CD14-positive monocyte (primary cell): ENCODE measurements around the gene ZBTB22. TPM values are rescaled to one million over a fixed set of nuclear protein-coding genes. Genes with fewer than 3 reads are reported as not detected.
A peak's percentile ranks its signal among the peaks of the same experiment; 100 is the strongest.

ENCODE experiments used
- DNase-seq, 3 donors: peaks; one replicate each; pipeline ENCODE4 v3.0.0-alpha.2; 2011 to 2022
- H2AFZ ChIP-seq: 2 replicates; pipeline ENCODE4 v1.6.0; 2012; ENCODE audit warnings: mild to moderate bottlenecking, low read depth, low read length, inconsistent platforms; ENCODE audit not compliant: insufficient read depth, poor library complexity, severe bottlenecking
- H3K27ac ChIP-seq, 2 donors: 1 replicate in 1 of 2; 2 replicates in 1 of 2; pipeline ENCODE4 v1.5.1; 2012 to 2013; ENCODE audit warnings: low read length in 2 of 2, control low read depth in 1 of 2, inconsistent platforms in 1 of 2, low read depth in 1 of 2, mild to moderate bottlenecking in 1 of 2
- H3K27me3 ChIP-seq, 2 donors: one replicate each; pipeline versions ENCODE4 v1.6.0 to v1.6.1; 2011 to 2013; ENCODE audit warnings: low read length in 2 of 2; ENCODE audit not compliant: control insufficient read depth in 2 of 2, insufficient read depth in 2 of 2
- H3K36me3 ChIP-seq, 2 donors: replicated peaks in 1 of 2; 1 replicate in 1 of 2; 2 replicates in 1 of 2; pipeline versions ENCODE4 v1.5.1 to v1.6.1; 2012 to 2013; ENCODE audit warnings: low read length in 2 of 2, control low read depth in 1 of 2, inconsistent platforms in 1 of 2, mild to moderate bottlenecking in 1 of 2; ENCODE audit not compliant: insufficient read depth in 2 of 2, control insufficient read depth in 1 of 2
- H3K4me1 ChIP-seq, 2 donors: 1 replicate in 1 of 2; 2 replicates in 1 of 2; pipeline versions ENCODE4 v1.5.1 to v1.6.1; 2012 to 2013; ENCODE audit warnings: low read length in 2 of 2, control low read depth in 1 of 2, inconsistent platforms in 1 of 2, mild to moderate bottlenecking in 1 of 2, moderate library complexity in 1 of 2; ENCODE audit not compliant: insufficient read depth in 2 of 2, control insufficient read depth in 1 of 2
- H3K4me2 ChIP-seq: replicated peaks from 2 replicates; pipeline ENCODE3; 2012; ENCODE audit warnings: low read length, moderate library complexity, mild to moderate bottlenecking; ENCODE audit not compliant: poor library complexity, severe bottlenecking; ENCODE audit errors: extremely low read depth
- H3K4me3 ChIP-seq, 3 experiments: fragments of 200-600 bp in 1 of 3; sonication (generic) in 1 of 3; replicated peaks in 1 of 3; 1 replicate in 2 of 3; 2 replicates in 1 of 3; pipeline ENCODE4 v1.5.1; 2011 to 2013; ENCODE audit warnings: low read length in 3 of 3, mild to moderate bottlenecking in 3 of 3, control low read depth in 2 of 3, low read depth in 2 of 3, inconsistent platforms in 1 of 3, moderate library complexity in 1 of 3
- H3K79me2 ChIP-seq: 2 replicates; pipeline ENCODE4 v1.6.0; 2012; ENCODE audit warnings: mild to moderate bottlenecking, control low read depth, inconsistent platforms, low read length, moderate library complexity; ENCODE audit not compliant: insufficient read depth
- H3K9ac ChIP-seq: 2 replicates; pipeline ENCODE4 v1.6.0; 2017; ENCODE audit warnings: low read length, mild to moderate bottlenecking; ENCODE audit not compliant: insufficient read depth, poor library complexity, severe bottlenecking
- H3K9me3 ChIP-seq, 2 donors: replicated peaks in 1 of 2; 1 replicate in 1 of 2; 2 replicates in 1 of 2; pipeline versions ENCODE4 v1.5.1 to v1.6.1; 2012 to 2013; ENCODE audit warnings: low read length in 2 of 2, control low read depth in 1 of 2; ENCODE audit not compliant: control insufficient read depth in 1 of 2, insufficient read depth in 1 of 2
- H4K20me1 ChIP-seq: 2 replicates; pipeline ENCODE4 v1.6.0; 2012; ENCODE audit warnings: mild to moderate bottlenecking, low read length, control low read depth, moderate library complexity; ENCODE audit not compliant: insufficient read depth
- H3K27ac Mint-ChIP-seq, 7 donors: one replicate each; pipeline ENCODE4 v1.8.0; 2020; ENCODE audit warnings: mild to moderate bottlenecking in 7 of 7, mixed read lengths in 7 of 7, moderate library complexity in 6 of 7, inconsistent platforms in 2 of 7
- H3K27me3 Mint-ChIP-seq, 3 donors: one replicate each; pipeline ENCODE4 v1.8.0; 2021 to 2022; ENCODE audit warnings: low read depth in 3 of 3, mild to moderate bottlenecking in 3 of 3, mixed read lengths in 3 of 3, moderate library complexity in 3 of 3, inconsistent platforms in 1 of 3
- H3K36me3 Mint-ChIP-seq, 2 donors: one replicate each; pipeline ENCODE4 v1.8.0; 2020; ENCODE audit warnings: mixed read lengths in 2 of 2, inconsistent platforms in 1 of 2, mild to moderate bottlenecking in 1 of 2
- H3K4me1 Mint-ChIP-seq: one replicate; pipeline ENCODE4 v1.8.0; 2020; ENCODE audit warnings: mild to moderate bottlenecking, mixed read lengths
- H3K4me3 Mint-ChIP-seq, 2 donors: one replicate each; pipeline ENCODE4 v1.8.0; 2020; ENCODE audit warnings: mild to moderate bottlenecking in 2 of 2, mixed read lengths in 2 of 2, moderate library complexity in 1 of 2
- H3K9me3 Mint-ChIP-seq, 7 donors: one replicate each; pipeline ENCODE4 v1.8.0; 2020 to 2022; ENCODE audit warnings: mixed read lengths in 7 of 7, mild to moderate bottlenecking in 6 of 7, moderate library complexity in 6 of 7, inconsistent platforms in 2 of 7
- WGBS: methylation state at CpG from one replicate; pipeline ENCODE4 v1.1.5; 2013; ENCODE audit warnings: missing lambda C conversion rate; ENCODE audit not compliant: insufficient coverage; 5-methylcytosine and 5-hydroxymethylcytosine counted together
- intact Hi-C, 2 donors: fragments of 100-400 bp; cut with micrococcal nuclease; formaldehyde crosslinking; loops; one replicate each; pipeline versions ENCODE4 v1.15.0 to v1.15.1; 2023
- polyA plus RNA-seq, 3 donors: library from polyadenylated mRNA; depleted of rRNA in 1 of 3; unstranded in 2 of 3; stranded (reverse) in 1 of 3; fragments of 300-500 nt in 2 of 3; fragments of >200 nt in 1 of 3; fragmentation: Illumina TruSeq in 2 of 3; gene quantifications; 1 replicate in 2 of 3; 2 replicates in 1 of 3; pipeline ENCODE4 v1.2.3, GENCODE V29; 2012 to 2021
- TF ChIP-seq, protein P1 (sequence below): fragments of 200-600 bp; IDR thresholded peaks from one replicate; pipeline ENCODE4 v1.8.0; 2022; ENCODE audit warnings: antibody characterized with exemption, mild to moderate bottlenecking

The ZBTB22 gene
- polyA plus RNA-seq, 3 donors: 12.2 to 16.5 (median 16.1) TPM

DNA sequence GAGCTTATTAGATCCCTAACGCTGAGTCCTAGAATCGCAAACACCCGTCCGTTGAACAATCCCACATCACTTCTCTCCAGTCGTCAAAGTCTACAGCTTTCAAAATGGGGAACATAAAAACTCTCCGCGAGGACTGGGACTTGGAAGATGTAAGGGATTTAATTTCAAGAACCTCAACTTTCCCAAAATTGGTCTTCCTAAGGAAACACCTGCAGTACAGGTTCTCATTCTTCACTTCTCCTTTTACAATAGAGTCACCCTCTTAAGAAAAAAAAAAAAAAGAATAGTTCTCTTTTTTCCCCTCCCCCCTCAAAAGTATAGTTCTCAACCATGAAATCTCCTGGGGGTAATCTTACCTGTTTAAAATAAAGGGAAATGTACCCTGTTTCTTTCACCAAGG, 6.6 kb upstream of the ZBTB22 start:
- peaks cover 21 to 23% of the 10 kb centered on the region in 2 donors for H3K36me3 Mint-ChIP-seq
- WGBS: no CpG with 5 or more reads among the region's 7 CpGs
- peak overlapping the region in 6 of 7 donors; percentile 94 to 99 (median 96) for H3K27ac Mint-ChIP-seq
- Histone ChIP-seq H3K4me2 (peak overlapping the region; percentile 100), H3K9ac (peak overlapping the region; percentile 82), H3K79me2 (peaks cover 37% of the 10 kb centered on the region), H4K20me1 (peaks cover 26% of the 10 kb centered on the region), H3K4me1 (peaks cover 36 to 46% of the 10 kb centered on the region in 2 donors), H2AFZ (peak overlapping the region; percentile 84), H3K27me3 (no peaks in the 10 kb centered on the region), H3K27ac (peak overlapping the region; percentile 84 to 97), H3K9me3 (no peaks in the 10 kb centered on the region), H3K36me3 (peaks cover 22 to 24% of the 10 kb centered on the region in 2 donors), H3K4me3 (peak overlapping the region; percentile 78 to 95 (median 86))
- H3K9me3 Mint-ChIP-seq: no peaks in the 10 kb centered on the region
- peak in 2 of 3 donors; percentile 20 to 31 for DNase-seq
- intact Hi-C loops: no loop called here
- TF ChIP-seq, protein P1, sequence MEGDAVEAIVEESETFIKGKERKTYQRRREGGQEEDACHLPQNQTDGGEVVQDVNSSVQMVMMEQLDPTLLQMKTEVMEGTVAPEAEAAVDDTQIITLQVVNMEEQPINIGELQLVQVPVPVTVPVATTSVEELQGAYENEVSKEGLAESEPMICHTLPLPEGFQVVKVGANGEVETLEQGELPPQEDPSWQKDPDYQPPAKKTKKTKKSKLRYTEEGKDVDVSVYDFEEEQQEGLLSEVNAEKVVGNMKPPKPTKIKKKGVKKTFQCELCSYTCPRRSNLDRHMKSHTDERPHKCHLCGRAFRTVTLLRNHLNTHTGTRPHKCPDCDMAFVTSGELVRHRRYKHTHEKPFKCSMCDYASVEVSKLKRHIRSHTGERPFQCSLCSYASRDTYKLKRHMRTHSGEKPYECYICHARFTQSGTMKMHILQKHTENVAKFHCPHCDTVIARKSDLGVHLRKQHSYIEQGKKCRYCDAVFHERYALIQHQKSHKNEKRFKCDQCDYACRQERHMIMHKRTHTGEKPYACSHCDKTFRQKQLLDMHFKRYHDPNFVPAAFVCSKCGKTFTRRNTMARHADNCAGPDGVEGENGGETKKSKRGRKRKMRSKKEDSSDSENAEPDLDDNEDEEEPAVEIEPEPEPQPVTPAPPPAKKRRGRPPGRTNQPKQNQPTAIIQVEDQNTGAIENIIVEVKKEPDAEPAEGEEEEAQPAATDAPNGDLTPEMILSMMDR: no peak
- H3K4me1 Mint-ChIP-seq: peaks cover 45% of the 10 kb centered on the region
- H3K4me3 Mint-ChIP-seq: peak overlapping the region; percentile 90 to 98
- peaks cover 0 to 4% (median 3%) of the 10 kb centered on the region in 3 donors for H3K27me3 Mint-ChIP-seq

DNA sequence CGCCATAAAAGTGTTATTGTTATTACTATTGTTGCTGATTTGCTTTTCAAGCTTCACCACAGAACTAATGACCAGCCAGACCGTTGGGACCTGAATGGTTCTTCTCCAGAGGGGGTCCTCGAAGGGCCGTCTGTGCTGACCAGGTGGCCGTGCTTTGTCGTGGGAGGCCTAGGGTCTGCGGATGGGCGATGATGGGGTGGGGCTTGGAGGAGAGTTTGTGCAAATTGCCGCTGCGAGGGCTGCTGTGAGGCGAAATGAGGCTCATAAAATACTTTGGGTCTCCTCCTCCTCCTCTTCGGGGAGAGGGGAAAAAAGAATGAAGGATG, 6.0 kb upstream of the ZBTB22 start:
- peak overlapping the region; percentile 82 for H3K9ac ChIP-seq
- H3K36me3 ChIP-seq: peaks cover 27 to 29% of the 10 kb centered on the region in 2 donors
- H3K4me2 ChIP-seq: peak overlapping the region; percentile 100
- peaks cover 0 to 1% (median 0%) of the 10 kb centered on the region in 7 donors for H3K9me3 Mint-ChIP-seq
- TF ChIP-seq, protein P1: no peak
- DNase-seq: no peak
- WGBS: 0% methylated on average over 3 of the region's 12 CpGs
- no peaks in the 10 kb centered on the region for H3K9me3 ChIP-seq
- H3K27me3 Mint-ChIP-seq: peaks cover 0 to 2% (median under 1%) of the 10 kb centered on the region in 3 donors
- intact Hi-C loops: no loop called here
- peak overlapping the region; percentile 84 for H2AFZ ChIP-seq
- H3K27ac ChIP-seq: peak overlapping the region; percentile 84 to 97
- peaks cover 26 to 29% of the 10 kb centered on the region in 2 donors for H3K36me3 Mint-ChIP-seq
- H3K4me1 Mint-ChIP-seq: peaks cover 50% of the 10 kb centered on the region
- H3K4me1 ChIP-seq: peaks cover 41 to 51% of the 10 kb centered on the region in 2 donors
- H3K27me3 ChIP-seq: no peaks in the 10 kb centered on the region
- peaks cover 43% of the 10 kb centered on the region for H3K79me2 ChIP-seq
- peak overlapping the region; percentile 78 to 95 (median 86) for H3K4me3 ChIP-seq
- H3K4me3 Mint-ChIP-seq: peak overlapping the region; percentile 90 to 98
- H4K20me1 ChIP-seq: peaks cover 32% of the 10 kb centered on the region
- H3K27ac Mint-ChIP-seq: peak overlapping the region; percentile 94 to 99 (median 97)
